ENCODE results near the gene PABPN1.
A peak's percentile ranks its signal among the peaks of the same experiment; 100 is the strongest.
"Not testable (repeated sequence)": the region's sequence is repeated elsewhere in the genome, so short reads cannot be mapped to it uniquely, and the experiment has no call there.

Gene PABPN1

GRCh38 chr14:23301288-23301968 lies 19.8 kb upstream of the PABPN1 start:
- DNase-seq (ENCODE audit: low read depth) = peak; percentile 98

DNA sequence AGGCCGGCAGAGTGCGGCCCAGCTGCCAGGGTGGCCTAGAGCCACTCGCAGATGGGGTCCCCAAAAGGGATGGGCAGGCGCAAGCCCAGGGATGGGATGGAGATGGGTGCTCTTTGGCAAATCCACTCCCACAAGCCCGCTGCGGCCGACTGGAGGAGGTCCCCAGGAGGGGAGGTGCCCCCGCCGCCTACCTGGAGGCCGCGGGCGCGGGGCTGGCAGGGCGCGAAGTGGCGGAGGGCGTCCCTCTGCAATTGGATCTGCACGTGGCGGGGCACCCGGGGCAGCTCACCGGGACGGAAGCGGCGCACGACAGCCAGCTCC lies 19.3 kb upstream of the PABPN1 start:
- no peak for DNase-seq (ENCODE audit: low read depth)

DNA sequence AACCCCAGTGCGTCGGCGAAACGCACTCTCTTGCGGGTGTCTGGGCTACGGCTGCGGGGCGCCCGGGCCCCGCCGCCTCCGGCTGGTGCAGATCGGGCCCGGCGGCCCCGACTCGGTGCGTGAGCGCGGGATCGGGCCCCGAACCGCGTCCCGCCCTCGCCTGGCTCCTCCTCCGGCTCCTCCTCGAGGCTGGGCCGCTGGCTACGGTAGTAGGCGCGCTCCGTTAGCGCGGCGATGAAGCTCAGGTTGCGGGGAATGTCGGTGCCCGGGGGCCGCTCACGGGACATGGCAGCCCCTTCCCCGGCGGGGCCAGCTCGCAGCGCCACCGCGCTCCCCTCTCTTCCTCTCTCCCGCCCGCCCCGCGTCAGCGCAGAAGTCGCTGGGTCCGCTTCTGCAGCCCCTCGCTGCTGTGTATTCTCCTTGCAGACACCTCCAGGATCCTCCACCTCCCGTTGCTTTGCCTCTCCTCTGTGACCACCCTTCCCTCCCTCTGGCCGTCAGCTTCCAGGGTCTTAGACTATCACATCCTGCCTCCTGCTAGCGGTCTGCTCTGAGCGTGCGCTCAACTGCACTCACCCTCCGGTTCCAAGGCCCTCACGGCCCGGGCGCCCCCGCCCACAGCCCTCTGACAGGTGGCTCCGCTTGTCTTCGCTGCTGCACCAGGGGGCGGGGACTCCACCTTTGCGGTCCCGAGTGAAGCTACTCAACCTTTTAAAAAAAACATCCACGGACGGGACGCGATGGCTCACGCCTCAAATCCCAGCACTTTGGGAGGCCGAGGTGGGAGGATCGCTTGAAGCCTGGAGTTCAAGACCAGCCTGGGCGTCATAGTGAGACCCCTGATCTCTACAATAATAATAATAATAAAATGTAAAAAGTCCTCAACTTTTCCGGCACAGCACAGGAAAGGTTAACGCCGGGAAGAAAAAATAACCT lies 18.7 kb upstream of the PABPN1 start, which contains the start of gene PPP1R3E:
Gene PPP1R3E, minus strand, starts transcription at position 570 of the 936 bp plus-strand sequence. Its CDS starts 283 bp downstream, at position 287.
- DNase-seq (ENCODE audit: low read depth) = peak; percentile 82

DNA sequence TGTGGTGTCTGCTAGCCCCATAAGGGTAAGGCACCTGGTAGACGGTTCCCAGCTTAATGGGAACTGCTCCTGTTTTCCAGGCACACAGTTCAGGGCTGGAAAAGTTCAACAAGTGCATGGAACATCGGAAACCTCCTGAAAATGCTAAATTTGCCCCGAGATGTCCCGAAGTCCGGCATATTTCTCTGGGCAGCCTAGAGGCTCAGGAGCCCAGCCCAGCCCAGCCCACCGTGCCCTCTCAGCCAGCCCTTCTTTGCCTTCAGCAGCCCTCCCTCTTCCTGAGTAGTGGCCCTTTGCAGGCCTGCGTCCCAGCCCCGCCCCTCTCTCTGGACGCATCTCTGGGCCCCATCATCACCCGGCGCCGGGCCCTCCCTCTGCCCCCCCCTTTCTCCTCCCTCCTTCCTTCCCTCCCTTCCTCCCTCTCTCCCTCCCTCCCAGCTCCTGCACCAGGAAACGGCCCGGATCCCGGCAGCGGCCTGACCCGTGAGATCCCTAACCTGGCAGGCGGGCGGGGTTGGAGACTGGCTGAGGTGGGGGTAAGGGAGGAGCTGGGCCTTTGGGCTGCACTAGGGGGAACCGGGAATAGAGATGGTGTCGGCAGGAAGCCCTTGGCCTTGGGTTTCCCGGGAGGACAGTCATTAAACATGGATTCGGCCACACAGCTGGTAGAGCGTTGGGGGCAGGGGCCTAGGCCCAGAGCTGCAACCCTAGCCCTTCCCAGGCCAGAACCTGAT lies 14.7 kb upstream of the PABPN1 start, which contains the start of gene BCL2L2:
Gene BCL2L2, plus strand, starts transcription at position 422 of the 734 bp plus-strand sequence. CDS start 935 bp downstream, outside the sequence.
- DNase-seq (ENCODE audit: low read depth) = no peak

GRCh38 chr14:23307146-23307530 lies 14.1 kb upstream of the PABPN1 start:
- no peak for DNase-seq (ENCODE audit: low read depth)

- no peak for DNase-seq (ENCODE audit: low read depth)
Observed at GRCh38 chr14:23307687-23308644, 13.3 kb upstream of the PABPN1 start.

GRCh38 chr14:23308721-23309445 lies 12.4 kb upstream of the PABPN1 start:
- DNase-seq (ENCODE audit: low read depth) = no peak

GRCh38 chr14:23310546-23310945 lies 10.7 kb upstream of the PABPN1 start:
- DNase-seq (ENCODE audit: low read depth) = no peak

DNA sequence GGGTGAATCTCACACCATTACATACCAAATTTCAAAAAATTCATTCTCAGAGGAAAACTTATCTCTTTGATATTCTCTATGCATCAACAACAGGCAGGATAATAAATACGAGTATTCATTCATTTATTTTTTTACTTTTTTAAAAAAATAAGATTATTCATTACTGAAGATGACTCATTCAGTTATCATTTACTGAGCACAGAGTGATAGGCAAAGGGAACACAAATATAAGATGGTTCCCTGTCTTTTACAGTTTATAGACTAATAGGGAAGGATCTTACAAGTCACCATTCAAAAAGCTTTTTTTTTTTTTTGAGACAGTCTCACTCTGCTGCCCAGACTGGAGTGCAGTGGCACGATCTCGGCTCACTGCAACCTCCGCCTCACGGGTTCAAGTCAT lies 5.0 kb upstream of the PABPN1 start:
- no peak for DNase-seq (ENCODE audit: low read depth)

DNA sequence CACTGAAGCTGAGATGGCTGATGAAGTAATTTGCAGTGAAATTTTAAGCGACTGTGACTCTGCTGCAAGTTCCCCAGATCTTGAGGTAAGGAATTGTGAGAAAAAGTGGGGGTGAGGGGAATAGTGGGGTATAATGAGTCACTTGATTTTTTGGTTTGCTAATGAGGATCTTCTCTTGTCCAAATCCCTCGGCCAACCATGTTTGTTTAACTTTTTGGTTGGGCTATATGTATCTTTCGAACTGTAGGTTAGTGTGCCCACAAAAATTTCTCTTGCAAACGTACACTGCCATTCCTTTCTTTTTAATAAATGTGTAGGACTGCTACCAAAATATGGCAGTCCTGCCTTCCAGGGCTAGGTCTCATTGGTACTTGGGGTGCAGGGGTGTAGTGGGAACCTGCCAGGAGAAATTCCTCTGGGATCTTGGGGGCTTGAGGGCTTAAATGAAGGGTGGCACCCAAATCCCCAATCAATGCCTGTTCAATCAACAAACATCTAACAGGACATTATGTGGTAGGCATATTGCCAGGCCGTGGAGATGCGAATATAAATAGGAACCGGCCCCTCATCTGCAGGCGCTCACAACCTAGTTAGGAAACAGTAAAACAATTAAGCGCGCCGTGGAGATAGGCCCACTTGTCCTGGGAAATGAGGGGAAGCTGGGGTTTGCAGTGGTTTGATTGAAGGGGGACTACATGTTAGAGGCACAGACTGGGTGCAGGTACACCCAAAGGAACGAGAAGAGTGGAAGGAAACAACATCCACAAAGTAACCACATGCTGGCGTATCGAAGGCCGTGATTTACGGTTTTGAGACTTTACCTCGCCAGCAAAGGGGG lies 1.3 kb upstream of the PABPN1 start:
- DNase-seq (ENCODE audit: low read depth) = no peak

GRCh38 chr14:23321572-23322547 lies 603 bp downstream of the PABPN1 start:
- DNase-seq (ENCODE audit: low read depth) = peak; percentile 20

DNA sequence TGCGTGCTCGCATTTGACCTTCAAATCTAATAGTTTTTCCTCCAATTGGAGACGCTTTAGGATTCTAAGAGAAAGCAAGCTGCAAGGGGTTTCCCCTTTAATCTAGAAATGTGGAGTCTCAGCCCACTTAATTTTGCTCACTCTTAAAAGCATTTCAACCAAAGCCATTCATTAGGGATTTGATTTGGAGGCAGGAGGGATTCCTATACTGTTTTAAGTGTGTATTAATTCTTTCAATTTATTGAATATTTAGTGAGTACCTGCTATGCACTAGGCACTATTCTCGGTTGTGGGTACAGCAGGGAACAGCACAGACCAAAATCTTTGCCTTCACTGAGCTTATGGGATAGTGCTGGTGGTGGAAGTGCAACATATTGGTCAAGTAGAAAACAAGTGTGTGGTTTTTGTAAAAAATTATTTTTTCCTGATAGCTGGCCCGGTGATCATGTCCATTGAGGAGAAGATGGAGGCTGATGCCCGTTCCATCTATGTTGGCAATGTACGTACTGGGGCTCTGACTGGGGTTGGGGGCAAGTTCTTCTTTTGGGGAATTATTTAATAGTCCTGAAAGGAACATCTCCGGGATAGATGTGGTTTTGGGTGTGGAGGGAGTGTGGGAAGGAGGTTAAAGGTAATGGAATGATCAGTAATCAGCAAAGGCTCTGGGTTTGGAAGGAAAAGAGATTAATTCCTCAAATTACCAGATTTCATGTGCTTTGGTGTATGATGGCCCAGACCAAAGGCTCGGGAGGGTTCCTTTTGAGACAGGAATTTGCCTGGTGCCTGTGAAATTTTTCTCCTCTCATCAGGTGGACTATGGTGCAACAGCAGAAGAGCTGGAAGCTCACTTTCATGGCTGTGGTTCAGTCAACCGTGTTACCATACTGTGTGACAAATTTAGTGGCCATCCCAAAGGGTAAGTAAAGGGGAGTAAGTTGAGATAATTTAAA lies 1.6 kb downstream of the PABPN1 start:
- DNase-seq (ENCODE audit: low read depth) = no peak

- DNase-seq (ENCODE audit: low read depth) = no peak
Observed at GRCh38 chr14:23323838-23324454, 2.7 kb downstream of the PABPN1 start.

DNA sequence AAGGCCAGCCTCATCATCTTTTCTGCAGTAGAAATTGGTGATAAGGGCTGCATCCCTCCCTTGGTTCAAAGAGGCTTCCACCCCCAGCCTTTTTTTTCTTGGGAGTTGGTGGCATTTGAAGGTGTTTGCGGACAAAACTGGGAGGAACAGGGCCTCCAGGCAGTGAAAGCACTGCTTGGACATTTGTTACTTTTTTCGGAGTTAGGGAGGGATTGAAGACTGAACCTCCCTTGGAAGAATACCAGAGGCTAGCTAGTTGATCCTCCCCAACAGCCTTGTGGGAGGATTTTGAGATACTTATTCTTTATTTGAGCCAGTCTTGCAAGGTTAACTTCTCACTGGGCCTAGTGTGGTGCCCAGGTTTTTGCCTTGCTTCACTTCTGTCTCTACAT lies 3.2 kb downstream of the PABPN1 start:
- DNase-seq (ENCODE audit: low read depth) = no peak

DNA sequence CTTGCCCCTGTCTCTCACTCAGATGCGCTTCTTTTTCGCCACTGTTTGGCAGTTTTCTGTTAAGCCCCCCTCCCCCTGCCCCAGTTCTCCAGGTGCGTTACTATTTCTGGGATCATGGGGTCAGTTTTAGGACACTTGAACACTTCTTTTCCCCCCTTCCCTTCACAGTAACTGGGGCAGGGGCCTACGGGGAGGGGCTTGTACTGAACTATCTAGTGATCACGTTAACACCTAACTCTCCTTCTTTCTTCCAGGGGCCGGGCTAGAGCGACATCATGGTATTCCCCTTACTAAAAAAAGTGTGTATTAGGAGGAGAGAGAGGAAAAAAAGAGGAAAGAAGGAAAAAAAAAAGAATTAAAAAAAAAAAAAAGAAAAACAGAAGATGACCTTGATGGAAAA lies 3.7 kb downstream of the PABPN1 start:
- no peak for DNase-seq (ENCODE audit: low read depth)

GRCh38 chr14:23325746-23326145 lies 4.5 kb downstream of the PABPN1 start:
- DNase-seq (ENCODE audit: low read depth) = not testable (repeated sequence)

Measured in activated T-helper 1 cell treated with Interleukin-2 at 50 U/mL for 16 hours (primary cell).